SU-DHL-6 (cell line): Measurements from ENCODE around the gene NCBP1.

ENCODE experiments used
- H2AFZ ChIP-seq: fragments of 200-600 bp; sonication (generic); 2 replicates; pipeline ENCODE4 v1.6.1; 2014; ENCODE audit warnings: low read depth, mild to moderate bottlenecking, moderate library complexity, mixed read lengths, antibody characterized with exemption, low read length; ENCODE audit not compliant: severe bottlenecking
- H3F3A ChIP-seq: fragments of 200-600 bp; shearing (Covaris generic); 2 replicates; pipeline ENCODE4 v1.6.0; 2016; ENCODE audit warnings: antibody characterized with exemption, mild to moderate bottlenecking; ENCODE audit not compliant: insufficient read depth
- H3K27ac ChIP-seq: fragments of 200-600 bp; sonication (generic); 2 replicates; pipeline ENCODE4 v1.5.1; 2016; ENCODE audit warnings: low read depth, mild to moderate bottlenecking, low read length, moderate library complexity, mixed read lengths
- H3K27me3 ChIP-seq: fragments of 200-600 bp; sonication (generic), shearing (Covaris generic); 2 replicates; pipeline ENCODE4 v1.6.0; 2014; ENCODE audit warnings: mild to moderate bottlenecking, low read length
- H3K36me3 ChIP-seq: fragments of 200-600 bp; sonication (generic); 2 replicates; pipeline ENCODE4 v1.6.1; 2014; ENCODE audit warnings: mild to moderate bottlenecking, low read length, mixed read lengths
- H3K4me2 ChIP-seq: fragments of 300-600, 200-600 bp; shearing (Covaris generic), sonication (generic); 2 replicates; pipeline ENCODE4 v1.6.0; 2014; ENCODE audit warnings: low read length, low read depth, mild to moderate bottlenecking; ENCODE audit not compliant: poor library complexity, severe bottlenecking
- H3K4me3 ChIP-seq: fragments of 200-600 bp; sonication (generic); 2 replicates; pipeline ENCODE4 v1.5.1; 2014; ENCODE audit warnings: antibody characterized with exemption, low read length, mild to moderate bottlenecking, mixed read lengths; ENCODE audit not compliant: insufficient read depth, poor library complexity, severe bottlenecking
- H3K79me2 ChIP-seq: fragments of 200-600 bp; sonication (generic); 2 replicates; pipeline ENCODE4 v1.6.1; 2014; ENCODE audit warnings: mild to moderate bottlenecking, low read length, moderate library complexity; ENCODE audit not compliant: insufficient read depth
- H3K9ac ChIP-seq: fragments of 200-600 bp; sonication (generic); 2 replicates; pipeline ENCODE4 v1.7.0; 2014; ENCODE audit warnings: mild to moderate bottlenecking, low read length
- H3K9me2 ChIP-seq: fragments of 200-600 bp; sonication (generic); replicated peaks from 2 replicates; pipeline ENCODE4 v1.6.1; 2014; ENCODE audit warnings: low read length; ENCODE audit not compliant: insufficient read depth
- H3K9me3 ChIP-seq: fragments of 200-600 bp; sonication (generic); 2 replicates; pipeline ENCODE4 v1.6.1; 2014; ENCODE audit warnings: low read length, mixed read lengths; ENCODE audit not compliant: insufficient read depth
- H4K20me1 ChIP-seq: fragments of 200-600 bp; sonication (generic); 2 replicates; pipeline ENCODE4 v1.6.1; 2014; ENCODE audit warnings: low read depth, mild to moderate bottlenecking, antibody characterized with exemption, low read length, moderate library complexity, mixed read lengths
- EZH2phosphoT487 ChIP-seq: fragments of 200-600 bp; sonication (generic), shearing (Covaris generic); conservative IDR thresholded peaks from 2 replicates; pipeline ENCODE4 v1.6.1; 2018; ENCODE audit warnings: mild to moderate bottlenecking, antibody characterized with exemption, low read length, moderate library complexity, mixed read lengths
- TF ChIP-seq, protein P1 (sequence below): fragments of 200-600 bp; sonication (generic); IDR thresholded peaks from one replicate; pipeline ENCODE4 v1.5.1; 2017; ENCODE audit warnings: antibody characterized with exemption, mild to moderate bottlenecking, low read length, moderate library complexity; ENCODE audit not compliant: insufficient read depth, poor library complexity, severe bottlenecking

Gene NCBP1

DNA sequence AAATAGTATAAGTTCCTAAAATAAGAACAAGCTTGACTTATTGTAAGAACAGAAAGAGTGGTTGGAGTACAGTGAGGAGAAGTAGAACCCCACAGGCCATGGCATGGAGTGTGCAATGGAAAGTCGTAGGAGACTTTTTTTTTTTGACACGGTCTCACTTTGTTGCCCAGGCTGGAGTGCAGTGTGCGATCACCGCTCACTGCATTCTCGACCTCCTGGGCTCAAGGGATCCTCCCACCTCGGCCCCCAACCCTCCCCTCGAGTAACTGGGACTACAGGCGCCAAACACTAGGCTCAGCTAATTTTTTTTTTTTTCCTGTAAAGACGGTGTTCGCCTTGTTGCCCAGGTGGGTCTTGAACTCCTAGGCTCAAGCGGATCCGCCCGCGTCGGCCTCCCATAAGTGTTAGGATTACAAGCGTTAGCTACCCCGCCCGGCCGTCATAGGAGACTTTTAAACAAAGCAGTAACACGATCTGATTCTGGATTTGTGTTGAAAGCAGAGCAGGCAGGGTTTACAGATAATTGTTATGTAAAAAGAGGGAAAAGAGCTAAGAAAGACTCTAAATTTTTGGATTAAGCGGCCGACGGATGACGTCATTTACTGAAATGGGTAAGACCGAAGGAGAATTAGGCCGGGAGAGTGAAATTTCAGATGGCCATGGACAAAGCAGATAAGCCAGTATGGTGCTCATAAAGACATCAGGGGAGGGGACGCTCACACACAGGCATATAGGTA lies 1.2 kb upstream of the NCBP1 start:
- Histone ChIP-seq H3K27me3 (no peaks in the 10 kb centered on the region), H3K4me2 (peak overlapping the region; percentile 78), H3K79me2 (peaks cover 84% of the 10 kb centered on the region), H3F3A (no peaks in the 10 kb centered on the region), H3K9ac (peak overlapping the region; percentile 96), H2AFZ (peak overlapping the region; percentile 64), H3K27ac (peak overlapping the region; percentile 89), H3K36me3 (no peaks in the 10 kb centered on the region), H3K9me3 (no peaks in the 10 kb centered on the region), H4K20me1 (peaks cover 18% of the 10 kb centered on the region), H3K4me3 (peak overlapping the region; percentile 71), H3K9me2 (no peaks in the 10 kb centered on the region)
- TF ChIP-seq, protein P1, sequence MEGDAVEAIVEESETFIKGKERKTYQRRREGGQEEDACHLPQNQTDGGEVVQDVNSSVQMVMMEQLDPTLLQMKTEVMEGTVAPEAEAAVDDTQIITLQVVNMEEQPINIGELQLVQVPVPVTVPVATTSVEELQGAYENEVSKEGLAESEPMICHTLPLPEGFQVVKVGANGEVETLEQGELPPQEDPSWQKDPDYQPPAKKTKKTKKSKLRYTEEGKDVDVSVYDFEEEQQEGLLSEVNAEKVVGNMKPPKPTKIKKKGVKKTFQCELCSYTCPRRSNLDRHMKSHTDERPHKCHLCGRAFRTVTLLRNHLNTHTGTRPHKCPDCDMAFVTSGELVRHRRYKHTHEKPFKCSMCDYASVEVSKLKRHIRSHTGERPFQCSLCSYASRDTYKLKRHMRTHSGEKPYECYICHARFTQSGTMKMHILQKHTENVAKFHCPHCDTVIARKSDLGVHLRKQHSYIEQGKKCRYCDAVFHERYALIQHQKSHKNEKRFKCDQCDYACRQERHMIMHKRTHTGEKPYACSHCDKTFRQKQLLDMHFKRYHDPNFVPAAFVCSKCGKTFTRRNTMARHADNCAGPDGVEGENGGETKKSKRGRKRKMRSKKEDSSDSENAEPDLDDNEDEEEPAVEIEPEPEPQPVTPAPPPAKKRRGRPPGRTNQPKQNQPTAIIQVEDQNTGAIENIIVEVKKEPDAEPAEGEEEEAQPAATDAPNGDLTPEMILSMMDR: no peak
- no peak for TF ChIP-seq EZH2phosphoT487

DNA sequence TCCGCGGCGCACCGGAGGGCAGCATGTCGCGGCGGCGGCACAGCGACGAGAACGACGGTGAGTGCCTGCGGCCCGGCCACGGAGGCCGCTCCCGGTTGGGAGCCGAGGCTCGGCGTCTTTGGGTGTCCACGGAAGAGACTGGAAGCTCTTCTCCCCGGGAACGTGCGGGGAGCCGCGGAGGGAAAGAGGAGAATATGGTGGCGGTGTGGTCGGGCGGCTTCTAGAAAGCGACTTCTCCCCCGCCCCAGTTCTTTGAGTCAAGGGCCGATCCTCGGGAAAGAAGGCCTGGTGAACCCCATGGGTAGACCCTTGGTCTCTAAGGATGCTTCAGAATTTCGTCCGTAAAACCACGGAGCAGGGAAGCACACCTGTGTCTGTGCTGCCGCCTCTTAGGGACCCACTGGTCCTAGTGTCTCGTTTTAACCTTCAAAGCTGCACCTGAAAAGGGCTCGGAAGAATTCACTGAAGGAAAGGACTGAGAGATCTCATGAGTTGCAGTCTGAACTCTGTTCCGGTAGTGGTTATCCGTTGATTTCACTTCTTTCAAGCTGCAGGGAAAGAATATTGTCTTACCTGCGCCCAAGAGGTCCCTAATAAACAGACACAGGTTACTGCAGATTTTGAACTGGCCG lies 354 bp downstream of the NCBP1 start:
- no peak for TF ChIP-seq EZH2phosphoT487
- TF ChIP-seq, protein P1: no peak
- Histone ChIP-seq H3K79me2 (peaks cover 86% of the 10 kb centered on the region), H3K4me2 (peak overlapping the region; percentile 86), H3K4me3 (peak overlapping the region; percentile 95), H3F3A (no peaks in the 10 kb centered on the region), H3K27ac (peak overlapping the region; percentile 89), H3K9me3 (no peaks in the 10 kb centered on the region), H4K20me1 (peaks cover 20% of the 10 kb centered on the region), H3K36me3 (no peaks in the 10 kb centered on the region), H3K27me3 (no peaks in the 10 kb centered on the region), H3K9me2 (no peaks in the 10 kb centered on the region), H3K9ac (peak overlapping the region; percentile 96), H2AFZ (peak overlapping the region; percentile 67)

- no peaks in the 10 kb centered on the region for H3K36me3 ChIP-seq
- no peaks in the 10 kb centered on the region for H3F3A ChIP-seq
- 0 out of 2 replicates have a peak overlapping the region, but pooled peaks have one; percentile 4 for H3K27ac ChIP-seq
- no peaks in the 10 kb centered on the region for H3K9me3 ChIP-seq
- peak overlapping the region; percentile 86 for H3K4me2 ChIP-seq
- TF ChIP-seq EZH2phosphoT487: no peak
- TF ChIP-seq, protein P1: no peak
- no peaks in the 10 kb centered on the region for H3K27me3 ChIP-seq
- peaks cover 31% of the 10 kb centered on the region for H4K20me1 ChIP-seq
- peak overlapping the region; percentile 95 for H3K4me3 ChIP-seq
- peaks cover 89% of the 10 kb centered on the region for H3K79me2 ChIP-seq
- H3K9ac ChIP-seq: peak overlapping the region; percentile 96
- H3K9me2 ChIP-seq: no peaks in the 10 kb centered on the region
- no peak overlapping the region for H2AFZ ChIP-seq
These were observed 1.4 kb downstream of the NCBP1 start for GRCh38 chr9:97635026-97635425.
